Measurements from ENCODE around the gene RND2. TPM values are rescaled to one million over a fixed set of nuclear protein-coding genes. Genes with fewer than 3 reads are reported as not detected.

The RND2 gene
- total RNA-seq, 5 donors from 2014 or later (not counting 1 experiment from before 2014, with no cell fraction given): 0.08 to 0.64 (median 0.32) TPM

- Mint-ChIP-seq H3K27me3 (no peaks in the 10 kb centered on the region), H3K36me3 (no peaks in the 10 kb centered on the region), H3K9me3 (no peaks in the 10 kb centered on the region), H3K27ac (no peak overlapping the region), H3K4me3 (no peak overlapping the region), H3K4me1 (peaks cover 8 to 16% (median 14%) of the 10 kb centered on the region in 3 donors)
- Histone ChIP-seq H3K27ac (ENCODE audit: low read length) (no peak overlapping the region), H3K4me1 (ENCODE audit: control insufficient read depth in 1 of 2, extremely low read depth in 1 of 2, insufficient read depth in 2 of 2, low read length in 2 of 2) (peaks cover 0 to 23% of the 10 kb centered on the region in 2 experiments), H3K27me3 (replicated peaks in 1 of 2; ENCODE audit: control insufficient read depth in 2 of 2, extremely low read depth in 1 of 2, insufficient read depth in 2 of 2, low read length in 1 of 2) (no peaks in the 10 kb centered on the region), H3K9me3 (no peaks in the 10 kb centered on the region), H3K4me3 (ENCODE audit: control insufficient read depth in 1 of 2, extremely low read depth in 1 of 2, low read length in 1 of 2) (no peak overlapping the region), H3K36me3 (ENCODE audit: control insufficient read depth in 2 of 2, extremely low read depth in 1 of 2, insufficient read depth in 1 of 2, low read length in 1 of 2) (no peaks in the 10 kb centered on the region)
- CTCF ChIA-PET: no interaction called here
- WGBS (ENCODE audit: insufficient coverage): 93% methylated on average over 14 of the region's 17 CpGs
- no peak for ATAC-seq (replicated peaks in 1 of 4)
- DNase-seq: no peak
- POLR2A ChIA-PET: no interaction called here
Observed at GRCh38 chr17:43028221-43028861, 3.3 kb downstream of the RND2 start.

- H3K27ac Mint-ChIP-seq: no peak overlapping the region
- Histone ChIP-seq H3K36me3 (ENCODE audit: control insufficient read depth in 2 of 2, extremely low read depth in 1 of 2, insufficient read depth in 1 of 2, low read length in 1 of 2) (no peaks in the 10 kb centered on the region), H3K27ac (ENCODE audit: low read length) (no peak overlapping the region), H3K9me3 (no peaks in the 10 kb centered on the region), H3K4me1 (ENCODE audit: control insufficient read depth in 1 of 2, extremely low read depth in 1 of 2, insufficient read depth in 2 of 2, low read length in 2 of 2) (peaks cover 0 to 6% of the 10 kb centered on the region in 2 experiments), H3K4me3 (ENCODE audit: control insufficient read depth in 1 of 2, extremely low read depth in 1 of 2, low read length in 1 of 2) (no peak overlapping the region), H3K27me3 (replicated peaks in 1 of 2; ENCODE audit: control insufficient read depth in 2 of 2, extremely low read depth in 1 of 2, insufficient read depth in 2 of 2, low read length in 1 of 2) (no peaks in the 10 kb centered on the region)
- H3K36me3 Mint-ChIP-seq: no peaks in the 10 kb centered on the region
- peaks cover 0 to 4% (median 2%) of the 10 kb centered on the region in 3 donors for H3K4me1 Mint-ChIP-seq
- no peak for ATAC-seq (replicated peaks in 1 of 4)
- H3K4me3 Mint-ChIP-seq: no peak overlapping the region
- DNase-seq: no peak
- POLR2A ChIA-PET: no interaction called here
- no peaks in the 10 kb centered on the region for H3K27me3 Mint-ChIP-seq
- CTCF ChIA-PET: interaction anchor here in 1 of 2 donors (0.6 kb wide), 1 partner anchor 602 kb away, joined by 3 read pairs; no protein-coding TSS in a partner anchor
- H3K9me3 Mint-ChIP-seq: no peaks in the 10 kb centered on the region
- 82% methylated on average over 6 of the region's 6 CpGs for WGBS (ENCODE audit: insufficient coverage)
Observed at GRCh38 chr17:43030137-43030767, 5.2 kb downstream of the RND2 start.

GRCh38 chr17:43031666-43032065 is 6.6 kb downstream of the RND2 start:
- Mint-ChIP-seq H3K27ac (no peak overlapping the region), H3K4me1 (no peaks in the 10 kb centered on the region), H3K27me3 (no peaks in the 10 kb centered on the region), H3K36me3 (no peaks in the 10 kb centered on the region), H3K9me3 (no peaks in the 10 kb centered on the region), H3K4me3 (no peak overlapping the region)
- H3K27me3 ChIP-seq (replicated peaks in 1 of 2; ENCODE audit: control insufficient read depth in 2 of 2, extremely low read depth in 1 of 2, insufficient read depth in 2 of 2, low read length in 1 of 2): no peaks in the 10 kb centered on the region
- ChIA-PET CTCF (no interaction called here), POLR2A (no interaction called here)
- DNase-seq: no peak
- no peaks in the 10 kb centered on the region for H3K4me1 ChIP-seq (ENCODE audit: control insufficient read depth in 1 of 2, extremely low read depth in 1 of 2, insufficient read depth in 2 of 2, low read length in 2 of 2)
- H3K4me3 ChIP-seq (ENCODE audit: control insufficient read depth in 1 of 2, extremely low read depth in 1 of 2, low read length in 1 of 2): no peak overlapping the region
- no peaks in the 10 kb centered on the region for H3K36me3 ChIP-seq (ENCODE audit: control insufficient read depth in 2 of 2, extremely low read depth in 1 of 2, insufficient read depth in 1 of 2, low read length in 1 of 2)
- no CpG with 5 or more reads among the region's 3 CpGs for WGBS (ENCODE audit: insufficient coverage)
- H3K9me3 ChIP-seq: no peaks in the 10 kb centered on the region
- no peak overlapping the region for H3K27ac ChIP-seq (ENCODE audit: low read length)
- no peak for ATAC-seq (replicated peaks in 1 of 4)

- Mint-ChIP-seq H3K4me3 (no peak overlapping the region), H3K4me1 (no peaks in the 10 kb centered on the region), H3K27me3 (no peaks in the 10 kb centered on the region), H3K9me3 (no peaks in the 10 kb centered on the region), H3K36me3 (no peaks in the 10 kb centered on the region), H3K27ac (no peak overlapping the region)
- CTCF ChIA-PET: interaction anchor here in 1 of 2 donors (0.6 kb wide), 1 partner anchor 114 kb away, joined by 3 read pairs; no protein-coding TSS in a partner anchor
- Histone ChIP-seq H3K4me1 (ENCODE audit: control insufficient read depth in 1 of 2, extremely low read depth in 1 of 2, insufficient read depth in 2 of 2, low read length in 2 of 2) (no peaks in the 10 kb centered on the region), H3K27me3 (replicated peaks in 1 of 2; ENCODE audit: control insufficient read depth in 2 of 2, extremely low read depth in 1 of 2, insufficient read depth in 2 of 2, low read length in 1 of 2) (no peaks in the 10 kb centered on the region), H3K27ac (ENCODE audit: low read length) (no peak overlapping the region), H3K4me3 (ENCODE audit: control insufficient read depth in 1 of 2, extremely low read depth in 1 of 2, low read length in 1 of 2) (no peak overlapping the region), H3K36me3 (ENCODE audit: control insufficient read depth in 2 of 2, extremely low read depth in 1 of 2, insufficient read depth in 1 of 2, low read length in 1 of 2) (no peaks in the 10 kb centered on the region), H3K9me3 (no peaks in the 10 kb centered on the region)
- POLR2A ChIA-PET: interaction anchor here in 1 of 2 donors (0.7 kb wide), 1 partner anchor 358 kb away, joined by 7 read pairs; no protein-coding TSS in a partner anchor
- ATAC-seq (replicated peaks in 1 of 4) (no peak), DNase-seq (no peak)
- WGBS (ENCODE audit: insufficient coverage): 80% methylated on average over 7 of the region's 12 CpGs
Observed at GRCh38 chr17:43033948-43034881, 9.2 kb downstream of the RND2 start.

- Histone ChIP-seq H3K9me3 (no peaks in the 10 kb centered on the region), H3K4me3 (ENCODE audit: control insufficient read depth in 1 of 2, extremely low read depth in 1 of 2, low read length in 1 of 2) (no peak overlapping the region), H3K36me3 (ENCODE audit: control insufficient read depth in 2 of 2, extremely low read depth in 1 of 2, insufficient read depth in 1 of 2, low read length in 1 of 2) (no peaks in the 10 kb centered on the region), H3K4me1 (ENCODE audit: control insufficient read depth in 1 of 2, extremely low read depth in 1 of 2, insufficient read depth in 2 of 2, low read length in 2 of 2) (no peaks in the 10 kb centered on the region), H3K27me3 (replicated peaks in 1 of 2; ENCODE audit: control insufficient read depth in 2 of 2, extremely low read depth in 1 of 2, insufficient read depth in 2 of 2, low read length in 1 of 2) (no peaks in the 10 kb centered on the region), H3K27ac (ENCODE audit: low read length) (no peak overlapping the region)
- no peak overlapping the region for H3K27ac Mint-ChIP-seq
- DNase-seq: no peak
- no peaks in the 10 kb centered on the region for H3K27me3 Mint-ChIP-seq
- no peak overlapping the region for H3K4me3 Mint-ChIP-seq
- H3K36me3 Mint-ChIP-seq: no peaks in the 10 kb centered on the region
- no peak for ATAC-seq (replicated peaks in 1 of 4)
- 94% methylated on average over 3 of the region's 3 CpGs for WGBS (ENCODE audit: insufficient coverage)
- no peaks in the 10 kb centered on the region for H3K4me1 Mint-ChIP-seq
- CTCF ChIA-PET: interaction anchor here in 1 of 2 donors (0.6 kb wide), 1 partner anchor 113 kb away, joined by 3 read pairs; no protein-coding TSS in a partner anchor
- POLR2A ChIA-PET: no interaction called here
- H3K9me3 Mint-ChIP-seq: no peaks in the 10 kb centered on the region
Observed at GRCh38 chr17:43034894-43035293, 9.9 kb downstream of the RND2 start.

- no peaks in the 10 kb centered on the region for H3K27me3 ChIP-seq (replicated peaks in 1 of 2; ENCODE audit: control insufficient read depth in 2 of 2, extremely low read depth in 1 of 2, insufficient read depth in 2 of 2, low read length in 1 of 2)
- H3K9me3 Mint-ChIP-seq: no peaks in the 10 kb centered on the region
- no peak for ATAC-seq (replicated peaks in 1 of 4)
- H3K27ac ChIP-seq (ENCODE audit: low read length): no peak overlapping the region
- no peak overlapping the region for H3K27ac Mint-ChIP-seq
- no peaks in the 10 kb centered on the region for H3K9me3 ChIP-seq
- H3K4me3 ChIP-seq (ENCODE audit: control insufficient read depth in 1 of 2, extremely low read depth in 1 of 2, low read length in 1 of 2): no peak overlapping the region
- no peak overlapping the region for H3K4me3 Mint-ChIP-seq
- no peak for DNase-seq
- H3K4me1 Mint-ChIP-seq: no peaks in the 10 kb centered on the region
- no peaks in the 10 kb centered on the region for H3K36me3 ChIP-seq (ENCODE audit: control insufficient read depth in 2 of 2, extremely low read depth in 1 of 2, insufficient read depth in 1 of 2, low read length in 1 of 2)
- H3K27me3 Mint-ChIP-seq: no peaks in the 10 kb centered on the region
- no peaks in the 10 kb centered on the region for H3K4me1 ChIP-seq (ENCODE audit: control insufficient read depth in 1 of 2, extremely low read depth in 1 of 2, insufficient read depth in 2 of 2, low read length in 2 of 2)
- ChIA-PET CTCF (no interaction called here), POLR2A (no interaction called here)
- WGBS (ENCODE audit: insufficient coverage): no CpG with 5 or more reads among the region's 2 CpGs
- H3K36me3 Mint-ChIP-seq: no peaks in the 10 kb centered on the region
Observed at GRCh38 chr17:43039646-43040045, 14.6 kb downstream of the RND2 start.

All from T-cell (primary cell).